SK-N-SH treated with all-trans-retinoic acid at 6 μM for 48 hours (cell line): ENCODE measurements around the gene FBXO33.

Source experiments
- ATAC-seq: fragments of 200-7000 bp; cut with Tn5 transposase; 3 replicates; pipeline ENCODE4 v1.9.1; 2020; ENCODE audit warnings: mild to moderate bottlenecking, moderate library complexity
- CSDC2 ChIP-seq: fragments of 250-450 bp; sonication (Bioruptor Pico); IDR thresholded peaks from 2 replicates; pipeline ENCODE4 v1.5.0; 2020; ENCODE audit warnings: mild to moderate bottlenecking, moderate library complexity
- ESRRG ChIP-seq: fragments of 250-450 bp; sonication (Bioruptor Pico); IDR thresholded peaks from 2 replicates; pipeline ENCODE4 v1.6.1; 2021; ENCODE audit warnings: mild to moderate bottlenecking
- GLIS3 ChIP-seq: fragments of 250-450 bp; sonication (Bioruptor Pico); IDR thresholded peaks from 2 replicates; pipeline ENCODE4 v1.5.0; 2020; ENCODE audit warnings: mild to moderate bottlenecking, moderate library complexity
- ISL1 ChIP-seq: fragments of 250-450 bp; sonication (Bioruptor Pico); IDR thresholded peaks from 2 replicates; pipeline ENCODE4 v2.1.2; 2022; ENCODE audit warnings: mild to moderate bottlenecking, moderate library complexity
- OSR1 ChIP-seq: fragments of 250-450 bp; sonication (Bioruptor Pico); IDR thresholded peaks from 2 replicates; pipeline ENCODE4 v1.8.0; 2022; ENCODE audit warnings: moderate library complexity, mild to moderate bottlenecking, inconsistent platforms
- PATZ1 ChIP-seq: fragments of 250-450 bp; sonication (Bioruptor Pico); IDR thresholded peaks from 2 replicates; pipeline ENCODE4 v1.8.0; 2020; ENCODE audit warnings: mild to moderate bottlenecking, moderate library complexity, borderline replicate concordance
- POU6F1 ChIP-seq: fragments of 250-450 bp; sonication (Bioruptor Pico); IDR thresholded peaks from 2 replicates; pipeline ENCODE4 v1.8.0; 2021; ENCODE audit warnings: low read depth, mild to moderate bottlenecking, moderate library complexity, borderline replicate concordance
- PPARA ChIP-seq: fragments of 250-450 bp; sonication (Bioruptor Pico); IDR thresholded peaks from 2 replicates; pipeline ENCODE4 v1.5.0; 2020; ENCODE audit warnings: mild to moderate bottlenecking, borderline replicate concordance
- TCF4 ChIP-seq: fragments of 250-450 bp; sonication (Bioruptor Pico); IDR thresholded peaks from 2 replicates; pipeline ENCODE4 v1.8.0; 2021; ENCODE audit warnings: mild to moderate bottlenecking, moderate library complexity, borderline replicate concordance
- TOX ChIP-seq: fragments of 250-450 bp; sonication (Bioruptor Pico); IDR thresholded peaks from 2 replicates; pipeline ENCODE4 v1.8.0; 2021; ENCODE audit warnings: mild to moderate bottlenecking, moderate library complexity, borderline replicate concordance
- ZC3H10 ChIP-seq: fragments of 250-450 bp; sonication (Bioruptor Pico); IDR thresholded peaks from 2 replicates; pipeline ENCODE4 v1.5.1; 2021; ENCODE audit warnings: mild to moderate bottlenecking, moderate library complexity
- ZFP3 ChIP-seq: fragments of 250-450 bp; sonication (Bioruptor Pico); IDR thresholded peaks from 2 replicates; pipeline ENCODE4 v1.5.0; 2020; ENCODE audit warnings: mild to moderate bottlenecking, moderate library complexity
- ZFP30 ChIP-seq: fragments of 450-650 bp; formaldehyde crosslinking; IDR thresholded peaks from 2 replicates; pipeline ENCODE4 v1.5.0; 2022; ENCODE audit warnings: mild to moderate bottlenecking, moderate library complexity
- ZNF565 ChIP-seq: fragments of 450-650 bp; formaldehyde crosslinking; conservative IDR thresholded peaks from 2 replicates; pipeline ENCODE4 v1.5.0; 2020; ENCODE audit warnings: low read depth, mild to moderate bottlenecking, moderate library complexity
- ZNF70 ChIP-seq: fragments of 450-650 bp; formaldehyde crosslinking; IDR thresholded peaks from 2 replicates; pipeline ENCODE4 v1.5.0; 2020; ENCODE audit warnings: mild to moderate bottlenecking, moderate library complexity
- TF ChIP-seq, protein P1 (sequence below): fragments of 250-450 bp; sonication (Bioruptor Pico); IDR thresholded peaks from 2 replicates; pipeline ENCODE4 v1.5.1; 2021; ENCODE audit warnings: mild to moderate bottlenecking, moderate library complexity

FBXO33 gene

DNA sequence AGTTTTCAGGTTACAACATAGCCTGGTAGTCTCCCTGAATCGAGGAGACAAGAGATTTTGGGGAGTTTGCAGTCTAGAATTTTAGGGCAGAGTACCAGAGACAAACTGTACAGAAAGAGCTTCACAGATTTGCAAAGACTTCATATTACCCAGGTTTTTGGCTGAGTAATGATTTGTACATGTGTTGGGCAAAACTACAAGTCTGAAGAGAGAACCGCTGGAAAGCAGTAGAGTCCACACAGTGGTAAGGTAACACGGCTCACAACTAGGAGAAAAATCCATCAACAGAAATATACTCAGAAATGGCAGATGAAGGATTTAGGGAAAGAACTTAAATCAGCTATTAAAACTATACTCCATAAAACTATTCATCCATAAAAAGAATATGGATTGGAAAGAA lies 25.7 kb downstream of the FBXO33 start:
- TF ChIP-seq, protein P1, sequence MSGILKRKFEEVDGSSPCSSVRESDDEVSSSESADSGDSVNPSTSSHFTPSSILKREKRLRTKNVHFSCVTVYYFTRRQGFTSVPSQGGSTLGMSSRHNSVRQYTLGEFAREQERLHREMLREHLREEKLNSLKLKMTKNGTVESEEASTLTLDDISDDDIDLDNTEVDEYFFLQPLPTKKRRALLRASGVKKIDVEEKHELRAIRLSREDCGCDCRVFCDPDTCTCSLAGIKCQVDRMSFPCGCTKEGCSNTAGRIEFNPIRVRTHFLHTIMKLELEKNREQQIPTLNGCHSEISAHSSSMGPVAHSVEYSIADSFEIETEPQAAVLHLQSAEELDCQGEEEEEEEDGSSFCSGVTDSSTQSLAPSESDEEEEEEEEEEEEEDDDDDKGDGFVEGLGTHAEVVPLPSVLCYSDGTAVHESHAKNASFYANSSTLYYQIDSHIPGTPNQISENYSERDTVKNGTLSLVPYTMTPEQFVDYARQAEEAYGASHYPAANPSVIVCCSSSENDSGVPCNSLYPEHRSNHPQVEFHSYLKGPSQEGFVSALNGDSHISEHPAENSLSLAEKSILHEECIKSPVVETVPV = no peak
- TF ChIP-seq TOX (CRISPR knock-in tag) (no peak), ISL1 (CRISPR knock-in tag) (no peak), ZNF565 (no peak)
- ATAC-seq = no peak

GRCh38 chr14:39398382-39398781 lies 33.9 kb downstream of the FBXO33 start:
- TF ChIP-seq CSDC2 (CRISPR knock-in tag) = no peak
- no peak for TF ChIP-seq TOX (CRISPR knock-in tag)
- no peak for TF ChIP-seq ZFP30 (CRISPR knock-in tag)
- no peak for TF ChIP-seq POU6F1 (CRISPR knock-in tag)
- TF ChIP-seq ZFP3 (CRISPR knock-in tag) = no peak
- TF ChIP-seq ZNF70 (CRISPR knock-in tag) = no peak
- no peak for TF ChIP-seq ESRRG
- no peak for ATAC-seq

GRCh38 chr14:39396448-39396847 lies 35.8 kb downstream of the FBXO33 start:
- ATAC-seq = no peak
- TF ChIP-seq ZNF70 (CRISPR knock-in tag) (no peak), ESRRG (no peak), ISL1 (CRISPR knock-in tag) (no peak), ZC3H10 (no peak), PATZ1 (CRISPR knock-in tag) (no peak), TOX (CRISPR knock-in tag) (no peak), ZNF565 (no peak), OSR1 (CRISPR knock-in tag) (no peak), GLIS3 (no peak)
- TF ChIP-seq, protein P1 = no peak

- TF ChIP-seq PPARA (CRISPR knock-in tag) (no peak), ZFP30 (CRISPR knock-in tag) (no peak), TOX (CRISPR knock-in tag) (no peak), ESRRG (no peak)
- peak; percentile 41; the same call in 1 of the 3 replicates for ATAC-seq
These were observed 36.5 kb downstream of the FBXO33 start for GRCh38 chr14:39395555-39396254.

DNA sequence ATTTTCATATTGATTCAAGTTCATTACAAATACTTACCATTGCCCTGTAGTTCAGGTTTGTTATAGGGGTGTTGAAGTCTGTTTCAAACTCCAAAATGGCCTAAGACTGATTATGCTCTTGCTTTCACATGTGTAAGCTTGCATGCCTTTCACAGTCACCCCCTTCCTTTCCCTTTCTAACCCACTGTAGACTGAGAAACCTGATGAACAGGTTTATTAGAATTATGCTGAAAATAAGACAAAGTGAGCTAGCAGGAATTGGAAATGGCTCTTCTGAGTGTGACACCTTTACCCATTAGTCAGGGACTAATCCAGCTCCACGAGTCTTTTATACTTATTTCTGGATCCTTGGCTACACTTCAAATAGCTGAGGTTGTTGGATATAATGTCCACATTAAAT lies 38.9 kb downstream of the FBXO33 start:
- ATAC-seq = no peak
- TF ChIP-seq, protein P1 = no peak
- no peak for TF ChIP-seq ZNF565
- no peak for TF ChIP-seq ISL1 (CRISPR knock-in tag)
- TF ChIP-seq TCF4 (CRISPR knock-in tag) = no peak
- no peak for TF ChIP-seq ESRRG
- TF ChIP-seq, all 23 proteins: peak for 0
